PC-3 (cell line): Measurements from ENCODE around the gene ATP10A. TPM values are rescaled to one million over a fixed set of nuclear protein-coding genes. Genes with fewer than 3 reads are reported as not detected.
A peak's percentile ranks its signal among the peaks of the same experiment; 100 is the strongest.

Experiments
- ATAC-seq: fragments of 200-7000 bp; cut with Tn5 transposase; 2 replicates; pipeline ENCODE4 v1.9.1; 2020; ENCODE audit warnings: mild to moderate bottlenecking, moderate library complexity
- BruUV-seq: library from RNA; stranded (reverse); fragments of 400-500 nt; replicated peaks from 2 replicates; lab custom pipeline; 2021; lab: Mats Ljungman, UMichigan
- CTCF ChIA-PET: fragments of 300-600 bp; sonication (Branson Sonifier 250); formaldehyde crosslinking; loops from one replicate; lab custom pipeline; 2022; ENCODE audit warnings: antibody characterized with exemption; lab: Charles Lee
- POLR2A ChIA-PET: fragments of 300-600 bp; sonication (Branson Sonifier 250); formaldehyde crosslinking; loops from one replicate; lab custom pipeline; 2022; ENCODE audit warnings: antibody characterized with exemption; ENCODE audit not compliant: unreplicated experiment; lab: Charles Lee
- DNase-seq: peaks from one replicate; pipeline ENCODE4 v3.0.0-alpha.2; 2015
- H2AFZ ChIP-seq: fragments of 300-600 bp; sonication (generic); 2 replicates; pipeline ENCODE4 v1.6.0; 2016; ENCODE audit warnings: antibody characterized with exemption, low read length
- H3F3A ChIP-seq: fragments of 300-600 bp; sonication (generic); one replicate; pipeline ENCODE4 v1.6.0; 2017; ENCODE audit warnings: antibody characterized with exemption, low read length, control low read depth, mild to moderate bottlenecking; ENCODE audit not compliant: unreplicated experiment
- H3K27ac ChIP-seq: fragments of 300-600 bp; sonication (generic); 2 replicates; pipeline ENCODE4 v1.5.1; 2016; ENCODE audit warnings: mild to moderate bottlenecking, low read length
- H3K27me3 ChIP-seq: fragments of 300-600 bp; sonication (generic); 2 replicates; pipeline ENCODE4 v1.6.1; 2016; ENCODE audit warnings: low read length, mixed read lengths
- H3K36me3 ChIP-seq: fragments of 300-600 bp; sonication (generic); 2 replicates; pipeline ENCODE4 v1.6.1; 2016; ENCODE audit warnings: low read depth, mixed run types, low read length, mixed read lengths
- H3K4me1 ChIP-seq: fragments of 300-600 bp; sonication (generic); 2 replicates; pipeline ENCODE4 v1.5.1; 2016; ENCODE audit warnings: low read length; ENCODE audit not compliant: insufficient read depth
- H3K4me2 ChIP-seq: fragments of 300-600 bp; sonication (generic); 2 replicates; pipeline ENCODE4 v1.6.0; 2016; ENCODE audit warnings: low read length
- H3K4me3 ChIP-seq: fragments of 300-600 bp; sonication (generic); 2 replicates; pipeline ENCODE4 v1.5.1; 2016; ENCODE audit warnings: mild to moderate bottlenecking, low read length, mixed read lengths
- H3K79me2 ChIP-seq: fragments of 300-600 bp; sonication (generic); 2 replicates; pipeline ENCODE4 v1.6.1; 2017; ENCODE audit warnings: low read length, mixed read lengths
- H3K9ac ChIP-seq: fragments of 300-600 bp; sonication (generic); 2 replicates; pipeline ENCODE4 v1.6.0; 2016; ENCODE audit warnings: mild to moderate bottlenecking, low read length
- H3K9me2 ChIP-seq: fragments of 300-600 bp; sonication (generic); replicated peaks from 2 replicates; pipeline ENCODE4 v1.6.1; 2016; ENCODE audit warnings: mixed run types, low read length, mixed read lengths
- H3K9me3 ChIP-seq: fragments of 300-600 bp; sonication (generic); 2 replicates; pipeline ENCODE4 v1.6.1; 2016; ENCODE audit warnings: low read length, mixed read lengths
- H4K20me1 ChIP-seq: fragments of 300-600 bp; sonication (generic); 2 replicates; pipeline ENCODE4 v1.6.1; 2016; ENCODE audit warnings: low read length, mixed read lengths
- CTCF ChIP-seq: fragments of 300-600 bp; sonication (generic); conservative IDR thresholded peaks from 2 replicates; pipeline ENCODE4 v1.5.1; 2017; ENCODE audit warnings: antibody characterized with exemption, low read depth, mild to moderate bottlenecking, low read length
- EZH2 ChIP-seq: fragments of 300-600 bp; sonication (generic); IDR thresholded peaks from one replicate; pipeline ENCODE4 v1.6.1; 2017; ENCODE audit warnings: antibody characterized with exemption, mild to moderate bottlenecking, low read length; ENCODE audit not compliant: unreplicated experiment
- EZH2phosphoT487 ChIP-seq: fragments of 300-600 bp; sonication (generic); IDR thresholded peaks from 2 replicates; pipeline ENCODE4 v1.6.1; 2018; ENCODE audit warnings: mild to moderate bottlenecking, antibody characterized with exemption, low read length, borderline replicate concordance
- intact Hi-C: fragments of 100-400 bp; cut with micrococcal nuclease; formaldehyde crosslinking; loops from 2 replicates; pipeline ENCODE4 v1.9.0; 2023
- total RNA-seq: library from RNA; depleted of rRNA; stranded (reverse); fragments of >200 nt; gene quantifications from 2 replicates; pipeline ENCODE4 v1.2.3, GENCODE V29; 2014

The ATP10A gene
- total RNA-seq, 1 experiment from 2014 or later: 2.6 TPM

GRCh38 chr15:25710184-25710583, 152.9 kb downstream of the ATP10A start:
- H2AFZ ChIP-seq: no peak overlapping the region
- no peaks in the 10 kb centered on the region for H3K27me3 ChIP-seq
- no peaks in the 10 kb centered on the region for H3K9me3 ChIP-seq
- H3F3A ChIP-seq: no peaks in the 10 kb centered on the region
- no peak overlapping the region for H3K9ac ChIP-seq
- ATAC-seq (peak; percentile 70), DNase-seq (peak; percentile 52)
- H3K36me3 ChIP-seq: no peaks in the 10 kb centered on the region
- POLR2A ChIA-PET: no interaction called here
- H3K4me3 ChIP-seq: no peak overlapping the region
- H3K9me2 ChIP-seq: no peaks in the 10 kb centered on the region
- H3K79me2 ChIP-seq: no peaks in the 10 kb centered on the region
- H3K27ac ChIP-seq: no peak overlapping the region
- BruUV-seq: no TSS peak
- H4K20me1 ChIP-seq: no peaks in the 10 kb centered on the region
- CTCF ChIA-PET: interaction anchor here (0.6 kb wide), 1 partner anchor 150 kb away, joined by 3 read pairs; no protein-coding TSS in a partner anchor
- no peak overlapping the region for H3K4me2 ChIP-seq
- no peak for TF ChIP-seq EZH2phosphoT487
- peak; percentile 77 for TF ChIP-seq CTCF
- TF ChIP-seq EZH2: no peak
- intact Hi-C loops: no loop called here
- no peaks in the 10 kb centered on the region for H3K4me1 ChIP-seq

- no peak for TF ChIP-seq CTCF
- no peak for TF ChIP-seq EZH2phosphoT487
- no peak for TF ChIP-seq EZH2
- Histone ChIP-seq H3K4me3 (no peak overlapping the region), H3K9me3 (no peaks in the 10 kb centered on the region), H3K4me2 (no peak overlapping the region), H3K9ac (no peak overlapping the region), H3K36me3 (no peaks in the 10 kb centered on the region), H2AFZ (no peak overlapping the region), H3K9me2 (no peaks in the 10 kb centered on the region), H4K20me1 (no peaks in the 10 kb centered on the region), H3K27me3 (no peaks in the 10 kb centered on the region), H3K79me2 (no peaks in the 10 kb centered on the region), H3F3A (no peaks in the 10 kb centered on the region), H3K27ac (no peak overlapping the region), H3K4me1 (no peaks in the 10 kb centered on the region)
- DNase-seq (no peak), ATAC-seq (no peak)
- POLR2A ChIA-PET: no interaction called here
- intact Hi-C loops: no loop called here
- no TSS peak for BruUV-seq
- CTCF ChIA-PET: interaction anchor here (0.6 kb wide), 1 partner anchor 151 kb away, joined by 3 read pairs; no protein-coding TSS in a partner anchor
Measured at GRCh38 chr15:25709437-25710159, 153.5 kb downstream of the ATP10A start.

- Histone ChIP-seq H2AFZ (no peak overlapping the region), H3K9me2 (no peaks in the 10 kb centered on the region), H3K79me2 (no peaks in the 10 kb centered on the region), H3K9me3 (no peaks in the 10 kb centered on the region), H3K4me2 (no peak overlapping the region), H3K36me3 (no peaks in the 10 kb centered on the region), H3K27ac (no peak overlapping the region), H3K27me3 (no peaks in the 10 kb centered on the region), H4K20me1 (no peaks in the 10 kb centered on the region), H3F3A (no peaks in the 10 kb centered on the region), H3K4me1 (no peaks in the 10 kb centered on the region), H3K4me3 (no peak overlapping the region), H3K9ac (no peak overlapping the region)
- POLR2A ChIA-PET: no interaction called here
- TF ChIP-seq EZH2 (no peak), EZH2phosphoT487 (no peak), CTCF (no peak)
- CTCF ChIA-PET: no interaction called here
- ATAC-seq: no peak
- BruUV-seq: no TSS peak
- intact Hi-C loops: no loop called here
- DNase-seq: no peak
Measured at GRCh38 chr15:25708391-25708790, 154.7 kb downstream of the ATP10A start.
